Fibroblast of mammary gland (primary cell): ENCODE data around the gene KLHL30.

Experiments used
- DNase-seq: peaks from one replicate; pipeline ENCODE4 v3.0.0-alpha.2; 2010; ENCODE audit warnings: low read depth
- H3K4me3 ChIP-seq: 2 replicates; pipeline ENCODE4 v1.5.1; 2011; ENCODE audit warnings: low read depth, mild to moderate bottlenecking, low read length, moderate library complexity; ENCODE audit not compliant: control insufficient read depth
- CTCF ChIP-seq: conservative IDR thresholded peaks from 2 replicates; pipeline ENCODE4 v1.5.1; 2011; ENCODE audit warnings: low read depth, low read length, inconsistent platforms; ENCODE audit not compliant: control insufficient read depth, insufficient read depth

KLHL30 gene

GRCh38 chr2:238128534-238129001 is 9.9 kb upstream of the KLHL30 start:
- DNase-seq = no peak
- TF ChIP-seq CTCF = no peak
- H3K4me3 ChIP-seq = no peak overlapping the region

- TF ChIP-seq CTCF = no peak
- DNase-seq = no peak
- no peak overlapping the region for H3K4me3 ChIP-seq
Observed at GRCh38 chr2:238129166-238130010, 9.1 kb upstream of the KLHL30 start.

- no peak for TF ChIP-seq CTCF
- no peak for DNase-seq
- no peak overlapping the region for H3K4me3 ChIP-seq
Observed at GRCh38 chr2:238130111-238130695, 8.3 kb upstream of the KLHL30 start.

GRCh38 chr2:238130696-238131628 is 7.5 kb upstream of the KLHL30 start:
- H3K4me3 ChIP-seq = no peak overlapping the region
- no peak for DNase-seq
- no peak for TF ChIP-seq CTCF

- no peak for DNase-seq
- TF ChIP-seq CTCF = no peak
- H3K4me3 ChIP-seq = no peak overlapping the region
Observed at GRCh38 chr2:238131761-238132462, 6.6 kb upstream of the KLHL30 start.
